NCI-H748 (cell line): ENCODE measurements around the gene TAF4.
"Not testable (repeated sequence)": the region's sequence is repeated elsewhere in the genome, so short reads cannot be mapped to it uniquely, and the experiment has no call there.

Source experiments
- DNase-seq: peaks from one replicate; lab custom pipeline; 2025; ENCODE audit not compliant: unreplicated experiment; lab: John Stamatoyannopoulos, UW

The TAF4 gene, protein sequence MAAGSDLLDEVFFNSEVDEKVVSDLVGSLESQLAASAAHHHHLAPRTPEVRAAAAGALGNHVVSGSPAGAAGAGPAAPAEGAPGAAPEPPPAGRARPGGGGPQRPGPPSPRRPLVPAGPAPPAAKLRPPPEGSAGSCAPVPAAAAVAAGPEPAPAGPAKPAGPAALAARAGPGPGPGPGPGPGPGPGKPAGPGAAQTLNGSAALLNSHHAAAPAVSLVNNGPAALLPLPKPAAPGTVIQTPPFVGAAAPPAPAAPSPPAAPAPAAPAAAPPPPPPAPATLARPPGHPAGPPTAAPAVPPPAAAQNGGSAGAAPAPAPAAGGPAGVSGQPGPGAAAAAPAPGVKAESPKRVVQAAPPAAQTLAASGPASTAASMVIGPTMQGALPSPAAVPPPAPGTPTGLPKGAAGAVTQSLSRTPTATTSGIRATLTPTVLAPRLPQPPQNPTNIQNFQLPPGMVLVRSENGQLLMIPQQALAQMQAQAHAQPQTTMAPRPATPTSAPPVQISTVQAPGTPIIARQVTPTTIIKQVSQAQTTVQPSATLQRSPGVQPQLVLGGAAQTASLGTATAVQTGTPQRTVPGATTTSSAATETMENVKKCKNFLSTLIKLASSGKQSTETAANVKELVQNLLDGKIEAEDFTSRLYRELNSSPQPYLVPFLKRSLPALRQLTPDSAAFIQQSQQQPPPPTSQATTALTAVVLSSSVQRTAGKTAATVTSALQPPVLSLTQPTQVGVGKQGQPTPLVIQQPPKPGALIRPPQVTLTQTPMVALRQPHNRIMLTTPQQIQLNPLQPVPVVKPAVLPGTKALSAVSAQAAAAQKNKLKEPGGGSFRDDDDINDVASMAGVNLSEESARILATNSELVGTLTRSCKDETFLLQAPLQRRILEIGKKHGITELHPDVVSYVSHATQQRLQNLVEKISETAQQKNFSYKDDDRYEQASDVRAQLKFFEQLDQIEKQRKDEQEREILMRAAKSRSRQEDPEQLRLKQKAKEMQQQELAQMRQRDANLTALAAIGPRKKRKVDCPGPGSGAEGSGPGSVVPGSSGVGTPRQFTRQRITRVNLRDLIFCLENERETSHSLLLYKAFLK

GRCh38 chr20:62065674-62066338 lies at the start of gene TAF4:
Gene TAF4 (minus strand): TSS chr20:62065881. CDS start chr20:62065810, 71 bp downstream.
- peak; percentile 70 for DNase-seq

DNA sequence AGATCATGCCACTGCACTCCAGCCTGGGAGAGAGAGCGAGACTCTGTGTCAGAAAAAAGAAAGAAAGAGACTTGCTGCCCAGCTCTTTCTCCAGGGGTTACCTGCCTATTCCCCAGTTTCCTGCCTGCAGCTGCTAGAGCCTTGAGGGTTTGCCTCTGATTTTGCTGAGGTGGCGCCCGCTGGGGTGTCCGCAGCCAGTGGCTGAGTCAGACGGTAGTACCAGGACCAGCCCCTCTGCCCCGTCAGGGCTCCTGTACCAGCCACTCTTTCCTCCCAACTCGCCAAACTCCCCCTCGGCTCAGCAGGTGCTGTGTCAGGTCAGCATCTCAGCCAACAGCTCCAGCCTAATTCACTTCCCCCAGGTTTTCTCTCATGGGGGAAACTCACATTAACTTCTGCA lies 49.2 kb upstream of the TAF4 start:
- no peak for DNase-seq

DNA sequence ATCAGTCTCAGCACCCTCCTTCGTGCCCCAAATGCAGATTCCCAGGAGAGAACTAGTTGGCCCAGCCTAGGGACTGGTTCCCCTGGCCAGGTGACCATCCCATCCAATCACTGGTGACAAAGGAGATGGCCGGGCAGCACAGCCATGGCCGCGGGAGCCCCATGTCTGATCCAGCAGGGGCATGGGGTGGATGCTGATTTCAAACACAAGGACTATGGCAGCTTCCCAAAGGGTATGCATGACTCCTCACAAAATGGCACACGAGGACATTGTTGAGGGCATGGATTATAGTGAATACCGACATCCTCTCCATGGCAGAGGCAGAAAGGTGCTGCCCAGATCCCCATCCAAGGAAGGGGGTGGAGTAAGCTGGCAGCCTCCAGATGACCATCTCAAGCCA lies 46.7 kb upstream of the TAF4 start:
- no peak for DNase-seq

- DNase-seq = no peak
Measured at GRCh38 chr20:62111148-62111547, 45.5 kb upstream of the TAF4 start.

GRCh38 chr20:62105592-62105991 lies 39.9 kb upstream of the TAF4 start:
- no peak for DNase-seq

DNA sequence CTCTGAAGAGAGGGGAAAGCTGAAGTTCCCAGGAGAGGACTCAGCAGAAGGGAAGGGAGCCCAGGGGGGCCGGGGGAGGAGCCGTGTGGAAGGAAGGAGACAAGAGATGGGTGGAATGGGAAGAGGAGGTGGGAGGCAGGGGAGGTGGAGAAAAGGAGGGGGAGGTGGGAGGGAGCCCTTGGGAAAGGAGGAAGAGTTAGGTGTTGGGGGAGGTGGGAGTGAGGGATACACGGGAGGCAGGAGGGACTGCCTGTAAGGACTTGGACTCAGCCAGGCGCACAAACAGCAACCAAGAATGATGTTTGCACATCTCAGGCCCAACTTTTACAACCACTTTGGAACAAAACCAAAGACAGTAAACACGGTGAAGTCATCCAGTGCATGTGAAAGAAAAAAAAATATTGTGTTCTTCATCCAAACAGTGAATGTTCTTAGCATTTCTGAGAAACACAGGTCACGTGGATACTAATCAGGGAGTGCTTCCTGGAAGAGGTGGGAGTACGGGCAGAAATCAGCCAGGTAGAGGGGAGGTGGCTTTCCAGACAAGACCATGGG lies 39.2 kb upstream of the TAF4 start:
- DNase-seq = no peak

GRCh38 chr20:62104234-62104789 lies 38.6 kb upstream of the TAF4 start:
- DNase-seq = no peak

DNA sequence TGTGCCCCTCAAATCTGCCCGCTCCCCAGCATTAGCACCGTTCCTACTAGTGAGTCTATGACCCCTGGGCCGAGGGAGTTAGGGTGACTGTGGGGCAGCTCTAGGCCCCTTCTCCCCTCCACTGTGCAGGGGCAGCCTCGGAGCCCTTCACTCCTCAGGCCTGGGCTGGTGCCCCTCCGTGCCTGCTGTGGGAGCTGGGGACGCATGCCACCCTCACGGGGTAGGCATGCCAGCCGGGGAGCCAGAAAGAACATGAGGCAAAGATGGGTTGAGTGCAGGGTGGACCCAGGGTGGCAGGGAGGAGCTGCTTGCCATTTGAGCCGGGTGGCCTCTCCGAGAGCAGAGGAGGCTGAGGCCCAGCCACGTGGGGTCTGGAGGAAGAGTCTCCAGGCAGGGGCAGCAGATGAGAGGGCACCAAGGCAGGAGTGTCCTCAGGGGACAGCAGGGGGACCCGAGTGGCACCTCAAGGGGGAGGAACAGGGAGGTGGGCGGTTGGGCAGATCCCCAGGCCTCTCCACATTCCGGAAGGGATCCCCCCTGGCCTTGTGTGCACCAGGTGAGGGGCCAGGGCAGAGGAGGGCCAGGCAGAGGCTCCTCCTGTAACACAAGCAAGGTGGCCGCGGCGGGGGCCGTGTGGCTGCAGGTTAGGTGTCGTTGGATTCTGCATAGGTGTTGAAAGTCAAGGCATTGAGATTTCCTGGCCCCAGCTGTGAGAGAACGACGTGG lies 38.0 kb upstream of the TAF4 start:
- DNase-seq = no peak

- no peak for DNase-seq
Measured at GRCh38 chr20:62101078-62101477, 35.4 kb upstream of the TAF4 start.

DNA sequence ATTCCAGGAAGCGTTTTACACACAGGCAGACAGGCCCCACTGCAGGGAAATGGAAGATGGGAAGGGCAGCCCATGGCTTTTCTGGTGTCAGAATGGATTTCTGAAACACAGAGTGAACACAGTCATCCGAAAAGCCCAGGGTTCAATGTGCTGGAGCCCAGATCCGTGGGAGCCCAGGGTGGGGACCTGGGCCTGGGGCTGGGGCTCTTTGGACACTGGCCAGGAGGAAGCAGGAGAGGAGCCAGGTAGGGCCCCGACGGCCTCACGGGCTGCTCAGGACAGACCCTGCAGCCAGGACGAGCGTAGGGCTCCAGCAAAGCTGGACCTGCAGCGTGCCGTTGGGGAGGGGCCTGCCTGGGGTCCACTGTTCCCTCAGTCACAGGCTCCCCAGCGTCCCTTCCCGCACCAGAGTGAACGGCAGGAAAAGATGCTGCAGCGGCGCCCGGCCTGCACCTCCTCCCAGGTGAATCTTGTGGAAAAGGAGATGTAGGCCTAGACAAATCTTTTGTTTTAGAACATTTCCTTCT lies 32.3 kb upstream of the TAF4 start:
- DNase-seq = no peak

GRCh38 chr20:62096421-62097380 lies 31.0 kb upstream of the TAF4 start:
- no peak for DNase-seq

GRCh38 chr20:62089393-62089792 lies 23.7 kb upstream of the TAF4 start:
- DNase-seq = no peak

DNA sequence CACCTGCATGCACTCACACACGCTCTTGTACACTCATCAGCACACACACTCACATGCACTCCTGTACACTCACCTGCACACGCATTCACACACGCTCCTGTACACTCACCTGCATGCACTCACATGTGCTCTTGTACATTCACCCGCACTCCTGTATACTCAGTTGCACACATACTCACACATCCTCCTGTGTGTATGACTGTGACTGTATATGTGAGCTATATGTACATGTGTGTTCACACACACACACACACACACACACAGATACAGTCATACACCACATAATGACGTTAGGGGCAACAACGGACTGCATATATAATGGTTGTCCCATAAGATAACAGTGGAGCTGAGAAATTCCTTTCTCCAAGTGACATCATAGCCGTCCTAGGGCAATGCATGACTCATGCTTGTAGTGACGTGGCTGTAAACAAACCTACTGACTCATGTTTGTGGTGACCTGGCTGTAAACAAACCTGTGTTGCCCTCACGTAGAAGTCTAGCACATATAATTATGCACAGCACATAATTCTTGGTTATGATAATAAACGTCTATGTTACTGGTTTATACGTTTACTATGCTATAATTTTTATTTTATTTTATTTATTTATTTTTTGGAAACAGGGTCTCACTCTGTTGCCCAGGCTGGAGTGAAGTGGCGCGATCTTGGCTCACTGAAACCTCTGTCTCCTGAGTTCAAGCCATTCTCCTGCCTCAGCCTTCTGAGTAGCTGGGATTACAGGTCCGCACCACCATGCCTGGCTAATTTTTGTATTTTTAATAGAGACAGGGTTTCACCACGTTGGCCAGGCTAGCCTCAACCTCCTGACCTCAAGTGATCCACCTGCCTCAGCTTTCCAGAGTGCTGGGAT lies 22.8 kb upstream of the TAF4 start:
- DNase-seq = no peak

GRCh38 chr20:62087632-62088031 lies 22.0 kb upstream of the TAF4 start:
- DNase-seq = no peak

DNA sequence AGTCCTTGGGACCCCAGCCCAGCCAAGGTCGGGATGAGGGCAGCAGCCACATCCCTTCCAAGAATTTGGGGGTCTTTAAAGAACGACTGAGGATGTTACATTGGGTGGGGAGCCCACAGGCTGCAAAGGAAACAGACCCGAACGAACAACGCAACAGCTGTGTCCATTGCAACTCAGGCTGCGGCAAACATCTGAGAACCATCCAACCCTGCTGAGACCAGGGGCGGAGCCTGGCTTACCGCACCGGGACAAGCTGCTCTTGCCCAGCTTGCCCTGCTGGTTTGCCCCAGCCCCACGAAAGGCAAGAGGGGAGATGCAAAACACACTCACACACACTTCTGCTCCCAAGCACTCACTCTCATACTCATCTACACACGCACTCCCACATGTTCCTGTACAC lies 21.5 kb upstream of the TAF4 start:
- peak; percentile 10 for DNase-seq

DNA sequence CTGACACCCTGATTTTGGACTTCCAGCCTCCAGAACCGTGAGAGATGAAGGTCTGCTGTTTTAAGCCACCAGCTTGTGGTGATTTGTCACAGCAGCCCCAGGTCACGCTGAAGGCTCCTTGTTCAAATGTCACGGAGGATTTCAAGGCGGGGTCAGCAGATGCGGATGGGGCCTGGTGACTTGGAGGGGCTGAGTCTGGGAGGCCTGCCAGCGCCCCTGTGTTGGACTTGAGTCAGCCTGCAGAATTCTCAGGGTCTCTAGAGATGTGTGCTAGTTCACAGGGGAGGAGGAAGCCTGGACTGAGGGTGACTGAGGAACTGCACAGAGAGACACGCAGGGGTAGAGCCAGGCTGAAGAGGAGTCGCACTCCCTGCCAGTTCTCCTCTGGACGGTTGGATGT lies 19.5 kb upstream of the TAF4 start:
- DNase-seq = no peak

GRCh38 chr20:62084224-62084623 lies 18.5 kb upstream of the TAF4 start:
- not testable (repeated sequence) for DNase-seq

DNA sequence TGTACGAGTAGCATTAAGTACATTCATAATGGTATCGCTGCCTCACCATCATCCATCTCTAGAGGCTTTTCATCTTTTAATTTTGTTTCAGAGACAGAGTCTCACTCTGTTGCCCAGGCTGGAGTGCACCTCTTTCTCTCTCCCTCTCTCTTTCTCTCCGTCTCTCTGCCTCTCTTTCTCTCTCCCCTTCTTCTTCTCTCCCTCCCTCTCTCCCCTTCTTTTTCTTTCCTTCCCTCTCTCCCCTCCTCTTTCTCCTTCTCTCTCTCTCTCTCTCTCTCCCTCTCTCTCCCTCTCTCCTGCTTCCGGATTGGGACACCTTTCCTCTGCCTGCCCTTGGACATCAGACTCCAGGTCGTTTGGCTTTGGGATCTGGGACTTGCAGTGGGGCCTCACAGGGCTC lies 17.6 kb upstream of the TAF4 start:
- no peak for DNase-seq
